Measurements from ENCODE around the gene GNAT1. TPM values are rescaled to one million over a fixed set of nuclear protein-coding genes. Genes with fewer than 3 reads are reported as not detected.

Gene GNAT1
- total and polyA plus RNA-seq, 2 of the 13 experiments (the other 11 are each of a cell fraction or from before 2014, with no cell fraction given): 0.15 TPM; not detected in 1

- TF ChIP-seq UBTF (CRISPR knock-in tag; IDR thresholded peaks at IDR 0.05) (peak; percentile 77), ARID5B (CRISPR knock-in tag; IDR thresholded peaks at IDR 0.05) (peak; percentile 88), ZNF503 (CRISPR knock-in tag; IDR thresholded peaks at IDR 0.05) (peak; percentile 97), ZNF674 (CRISPR knock-in tag; IDR thresholded peaks at IDR 0.05; ENCODE audit: low read depth) (no peak), ZHX1 (CRISPR knock-in tag; IDR thresholded peaks at IDR 0.05; ENCODE audit: low read depth) (peak; percentile 89; the same call in 1 of the 2 replicates), ZNF333 (CRISPR knock-in tag; IDR thresholded peaks at IDR 0.05; ENCODE audit: borderline replicate concordance) (0 out of 2 replicates have a peak, but pooled peaks have one; percentile 55), ZNF550 (CRISPR knock-in tag; IDR thresholded peaks at IDR 0.05; ENCODE audit: borderline replicate concordance) (no peak), ZNF263 (CRISPR knock-in tag; IDR thresholded peaks at IDR 0.05) (peak; percentile 43), GATAD2A (CRISPR knock-in tag; IDR thresholded peaks at IDR 0.05) (peak; percentile 96), MEIS2 (CRISPR knock-in tag; IDR thresholded peaks at IDR 0.05) (peak; percentile 75; the same call in 1 of the 2 replicates), FOXJ3 (CRISPR knock-in tag; IDR thresholded peaks at IDR 0.05; ENCODE audit: borderline replicate concordance) (peak; percentile 56), BCL6 (CRISPR knock-in tag; IDR thresholded peaks at IDR 0.05) (peak; percentile 89), ZBTB39 (CRISPR knock-in tag; IDR thresholded peaks at IDR 0.05) (peak; percentile 87; the same call in 1 of the 2 replicates), MXI1 (IDR thresholded peaks at IDR 0.05; ENCODE audit: borderline replicate concordance, low read depth, low read length) (no peak), LCORL (IDR thresholded peaks at IDR 0.05) (peak; percentile 79), LCORL (CRISPR knock-in tag; IDR thresholded peaks at IDR 0.05) (peak; percentile 100)
These were observed 17.4 kb downstream of the GNAT1 start (continued) for GRCh38 chr3:50208677-50209344.

Measured in HepG2 (cell line).